HL-60 (cell line): ENCODE measurements around the gene FNDC1.

Source experiments
- CTCF ChIP-seq: IDR thresholded peaks from one replicate; pipeline ENCODE4 v1.5.1; 2011; ENCODE audit warnings: low read length, control low read depth, inconsistent platforms; ENCODE audit not compliant: insufficient read depth
- POLR2AphosphoS5 ChIP-seq: IDR thresholded peaks from 2 replicates; pipeline ENCODE4 v1.6.1; 2012; ENCODE audit warnings: low read depth
- SPI1 ChIP-seq: IDR thresholded peaks from 2 replicates; pipeline ENCODE4 v1.6.1; 2012; ENCODE audit warnings: low read depth, mild to moderate bottlenecking, borderline replicate concordance

- TF ChIP-seq POLR2AphosphoS5 (no peak), CTCF (no peak), SPI1 (no peak)
These were observed 20.6 kb upstream of the FNDC1 start for GRCh38 chr6:159148641-159149040.
